DMS153 treated with DMSO at 0.1 percent for 48 hours (cell line): ENCODE data around the gene COL4A1.

Source experiments
- DNase-seq: peaks from one replicate; lab custom pipeline; 2025; ENCODE audit not compliant: unreplicated experiment; lab: John Stamatoyannopoulos, UW

The COL4A1 gene

GRCh38 chr13:110140099-110140498 lies 166.9 kb downstream of the COL4A1 start:
- DNase-seq, result no peak

- no peak for DNase-seq
Observed at GRCh38 chr13:110138700-110139036, 168.3 kb downstream of the COL4A1 start.

GRCh38 chr13:110138010-110138699 lies 168.8 kb downstream of the COL4A1 start:
- peak; percentile 76 for DNase-seq

GRCh38 chr13:110137680-110138009 lies 169.3 kb downstream of the COL4A1 start:
- DNase-seq, result peak; percentile 70

GRCh38 chr13:110136660-110137585 lies 170.0 kb downstream of the COL4A1 start:
- DNase-seq, result no peak

- DNase-seq, result no peak
Observed at GRCh38 chr13:110135977-110136597, 170.9 kb downstream of the COL4A1 start.

GRCh38 chr13:110134801-110135200 lies 172.2 kb downstream of the COL4A1 start:
- peak; percentile 32 for DNase-seq

GRCh38 chr13:110133425-110134235 lies 173.3 kb downstream of the COL4A1 start:
- DNase-seq, result no peak

GRCh38 chr13:110132225-110132982 lies 174.6 kb downstream of the COL4A1 start:
- peak; percentile 42 for DNase-seq

GRCh38 chr13:110131424-110131823 lies 175.5 kb downstream of the COL4A1 start:
- DNase-seq, result no peak

GRCh38 chr13:110130431-110130830 lies 176.5 kb downstream of the COL4A1 start:
- no peak for DNase-seq

- no peak for DNase-seq
Observed at GRCh38 chr13:110129539-110130186, 177.3 kb downstream of the COL4A1 start.

- DNase-seq, result peak; percentile 77
Observed at GRCh38 chr13:110129076-110129475, 177.9 kb downstream of the COL4A1 start.

GRCh38 chr13:110128546-110128945 lies 178.4 kb downstream of the COL4A1 start:
- peak; percentile 21 for DNase-seq

GRCh38 chr13:110127986-110128511 lies 178.9 kb downstream of the COL4A1 start:
- no peak for DNase-seq

GRCh38 chr13:110126391-110126961 lies 180.5 kb downstream of the COL4A1 start:
- peak; percentile 57 for DNase-seq

- no peak for DNase-seq
Observed at GRCh38 chr13:110125613-110126272, 181.2 kb downstream of the COL4A1 start.

GRCh38 chr13:110125157-110125556 lies 181.8 kb downstream of the COL4A1 start:
- peak; percentile 42 for DNase-seq
